Memory B cell (primary cell): Measurements from ENCODE around the gene BBS2.

Experiments used
- ATAC-seq: fragments of 150-1000 bp; cut with Tn5 transposase; 2 replicates; pipeline ENCODE4 v1.10.0; 2021; ENCODE audit warnings: low read depth, mild to moderate bottlenecking, moderate library complexity
- DNase-seq, 2 donors: peaks; one replicate each; pipeline ENCODE4 v3.0.0; 2022; ENCODE audit warnings: low spot score in 2 of 2
- H3K27ac Mint-ChIP-seq: one replicate; pipeline ENCODE4 v1.8.0; 2022; ENCODE audit warnings: mild to moderate bottlenecking, moderate library complexity, mixed read lengths
- H3K27me3 Mint-ChIP-seq: one replicate; pipeline ENCODE4 v1.8.0; 2022; ENCODE audit warnings: mixed read lengths
- H3K36me3 Mint-ChIP-seq: one replicate; pipeline ENCODE4 v1.8.0; 2022; ENCODE audit warnings: mild to moderate bottlenecking, mixed read lengths
- H3K4me1 Mint-ChIP-seq: one replicate; pipeline ENCODE4 v1.8.0; 2022; ENCODE audit warnings: mixed read lengths
- H3K4me3 Mint-ChIP-seq: one replicate; pipeline ENCODE4 v1.8.0; 2022; ENCODE audit warnings: mild to moderate bottlenecking, moderate library complexity, mixed read lengths
- H3K9me3 Mint-ChIP-seq: one replicate; pipeline ENCODE4 v1.8.0; 2022; ENCODE audit warnings: mixed read lengths

BBS2 gene

DNA sequence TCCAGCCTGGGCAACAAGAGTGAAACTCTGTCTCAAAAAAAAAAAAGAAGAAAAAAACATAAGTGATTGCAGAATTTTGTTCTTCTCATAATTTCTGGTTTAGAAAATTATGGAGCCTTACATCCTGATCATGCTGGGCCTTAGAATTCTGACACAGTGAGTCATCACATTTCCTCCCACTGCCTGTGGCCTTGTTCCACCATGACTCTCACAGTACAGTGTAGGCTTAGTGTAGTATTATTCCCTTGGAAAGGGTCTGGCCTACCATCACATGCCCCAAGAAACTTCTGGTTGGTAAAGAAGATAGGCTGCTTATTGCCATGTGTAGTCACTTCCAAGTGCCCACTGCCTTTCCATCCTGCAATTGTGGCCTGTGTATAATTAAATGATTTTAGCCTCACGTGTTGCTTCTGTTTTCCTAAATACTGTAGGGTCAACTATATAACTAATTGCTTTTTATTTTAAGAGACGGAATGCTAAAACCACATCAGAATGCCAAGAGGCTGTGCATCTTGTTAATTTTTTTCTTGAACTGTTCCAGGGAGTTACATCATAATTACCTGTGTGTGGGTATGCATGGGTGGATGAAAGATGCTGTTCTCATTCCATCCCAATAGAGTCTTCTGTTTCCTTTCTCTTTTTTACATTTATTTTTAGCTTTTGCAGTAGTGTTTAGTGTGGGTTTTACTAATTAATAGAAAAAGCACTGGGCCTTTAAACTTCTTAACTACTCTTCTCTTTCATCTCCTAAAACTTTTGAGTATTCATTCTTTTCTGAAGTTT lies 42.5 kb downstream of the BBS2 start:
- Mint-ChIP-seq H3K36me3 (peaks cover 26% of the 10 kb centered on the region), H3K27ac (peak overlapping the region; percentile 55)

DNA sequence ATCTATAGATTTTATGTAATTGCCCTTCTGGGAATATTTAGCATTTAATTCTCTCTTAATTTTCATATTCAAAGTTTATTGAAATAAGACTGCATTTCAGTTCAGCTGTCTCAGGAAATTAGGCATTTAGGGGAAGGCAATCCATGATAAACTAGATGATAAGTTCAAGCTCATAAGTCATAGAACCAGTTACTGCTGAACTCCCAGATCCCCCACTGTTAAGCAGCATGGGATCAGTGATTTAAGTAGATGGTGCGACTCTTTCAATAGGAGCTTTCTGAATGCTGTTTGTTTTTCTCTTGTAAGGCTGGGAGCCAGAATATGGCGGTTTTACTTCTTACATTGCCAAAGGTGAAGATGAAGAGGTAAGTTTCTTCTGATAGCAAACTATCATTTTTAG lies 44.6 kb downstream of the BBS2 start:
- ATAC-seq (no peak), DNase-seq (no peak)
- Mint-ChIP-seq H3K27me3 (no peaks in the 10 kb centered on the region), H3K27ac (no peak overlapping the region), H3K9me3 (no peaks in the 10 kb centered on the region), H3K36me3 (peaks cover 32% of the 10 kb centered on the region), H3K4me1 (no peaks in the 10 kb centered on the region), H3K4me3 (no peak overlapping the region)

More for the DNA sequence above, 42.5 kb downstream of the BBS2 start:
- Mint-ChIP-seq H3K4me1 (no peaks in the 10 kb centered on the region), H3K27me3 (no peaks in the 10 kb centered on the region), H3K4me3 (no peak overlapping the region), H3K9me3 (no peaks in the 10 kb centered on the region)
- ATAC-seq: no peak
- DNase-seq: no peak

DNA sequence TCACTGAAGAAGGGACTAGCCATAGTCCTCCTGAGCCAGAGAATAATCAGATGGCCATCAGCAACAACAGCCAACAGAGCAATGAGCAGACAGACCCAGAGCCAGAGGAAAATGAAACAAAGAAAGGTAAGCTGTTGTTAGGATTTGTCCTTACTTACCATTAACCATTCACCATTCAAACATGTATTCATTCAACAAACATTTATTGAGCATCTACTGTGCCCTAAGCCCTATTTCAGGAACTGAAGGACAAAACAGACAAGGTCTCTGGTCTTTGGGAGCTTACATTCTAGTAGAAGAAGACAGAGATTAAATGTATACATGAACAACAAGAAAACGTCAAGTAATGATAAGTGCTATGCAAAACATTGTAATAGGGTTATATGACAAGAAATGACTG lies 49.2 kb downstream of the BBS2 start:
- no peaks in the 10 kb centered on the region for H3K27me3 Mint-ChIP-seq
- H3K4me3 Mint-ChIP-seq: no peak overlapping the region
- no peak overlapping the region for H3K27ac Mint-ChIP-seq
- no peaks in the 10 kb centered on the region for H3K4me1 Mint-ChIP-seq
- ATAC-seq (no peak), DNase-seq (no peak)
- H3K9me3 Mint-ChIP-seq: no peaks in the 10 kb centered on the region
- H3K36me3 Mint-ChIP-seq: peaks cover 39% of the 10 kb centered on the region

DNA sequence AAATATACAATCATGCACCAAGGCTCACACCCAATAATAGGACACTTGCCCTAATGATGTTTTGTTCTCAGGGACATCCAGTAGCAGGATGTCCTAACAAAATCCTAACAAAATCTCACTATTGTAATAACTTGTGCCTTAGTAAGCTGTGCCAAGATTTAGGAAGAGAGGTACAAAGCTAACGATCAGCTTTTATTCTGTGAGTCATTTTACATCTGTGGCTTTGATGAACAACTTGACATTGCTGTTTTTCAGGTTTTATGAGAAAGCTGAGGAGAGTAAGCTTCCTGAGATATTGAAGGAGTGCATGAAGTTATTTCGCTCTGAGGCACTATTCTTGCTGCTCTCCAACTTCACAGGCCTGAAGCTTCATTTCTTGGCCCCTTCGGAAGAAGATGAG lies 49.6 kb downstream of the BBS2 start:
- Mint-ChIP-seq H3K36me3 (peaks cover 42% of the 10 kb centered on the region), H3K27ac (no peak overlapping the region)

DNA sequence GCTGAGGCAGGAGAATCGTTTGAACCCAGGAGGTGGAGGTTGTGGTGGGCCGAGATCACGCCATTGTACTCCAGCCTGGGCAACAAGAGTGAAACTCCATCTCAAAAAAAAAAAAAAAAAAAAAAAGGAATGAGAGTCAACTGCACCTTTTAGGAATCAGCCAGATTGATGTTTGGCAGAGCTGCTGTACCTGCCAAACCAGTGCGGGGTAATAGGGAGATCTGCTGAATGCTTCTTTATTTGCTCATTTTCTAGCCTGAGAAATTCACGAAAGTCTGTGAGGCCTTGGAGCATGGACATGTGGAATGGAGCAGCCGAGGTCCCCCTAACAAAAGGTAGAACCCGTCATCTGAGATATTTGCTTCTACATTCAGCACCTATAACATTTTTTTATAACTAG lies 50.1 kb downstream of the BBS2 start:
- Mint-ChIP-seq H3K4me1 (no peaks in the 10 kb centered on the region), H3K27ac (no peak overlapping the region), H3K27me3 (no peaks in the 10 kb centered on the region), H3K9me3 (no peaks in the 10 kb centered on the region), H3K4me3 (no peak overlapping the region), H3K36me3 (peaks cover 42% of the 10 kb centered on the region)
- DNase-seq (no peak), ATAC-seq (no peak)

More for the DNA sequence above, 49.6 kb downstream of the BBS2 start:
- Mint-ChIP-seq H3K27me3 (no peaks in the 10 kb centered on the region), H3K9me3 (no peaks in the 10 kb centered on the region), H3K4me3 (no peak overlapping the region), H3K4me1 (no peaks in the 10 kb centered on the region)
- no peak for ATAC-seq
- DNase-seq: no peak

DNA sequence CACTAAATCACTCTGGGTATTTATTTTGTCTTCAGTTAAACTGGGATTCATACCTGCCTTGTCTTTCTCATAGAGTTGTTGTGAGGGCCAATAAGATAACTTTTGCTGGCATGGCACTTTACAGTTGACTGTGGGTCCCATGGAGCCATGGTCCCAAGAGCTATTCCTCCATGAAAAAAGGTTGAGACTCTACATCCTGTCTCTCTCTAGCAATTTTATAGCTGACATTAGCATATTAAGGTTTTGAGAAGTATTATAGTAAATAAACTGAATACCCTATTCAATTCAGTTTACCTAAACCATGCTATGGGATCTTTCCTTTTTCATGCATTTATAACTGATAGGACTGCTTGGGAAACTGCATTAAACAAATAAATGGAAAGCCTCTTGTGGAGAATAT lies 51.0 kb downstream of the BBS2 start:
- H3K4me3 Mint-ChIP-seq: no peak overlapping the region
- ATAC-seq (no peak), DNase-seq (no peak)
- H3K9me3 Mint-ChIP-seq: no peaks in the 10 kb centered on the region
- no peaks in the 10 kb centered on the region for H3K4me1 Mint-ChIP-seq
- peak overlapping the region; percentile 41 for H3K27ac Mint-ChIP-seq
- H3K27me3 Mint-ChIP-seq: no peaks in the 10 kb centered on the region
- H3K36me3 Mint-ChIP-seq: peaks cover 45% of the 10 kb centered on the region

DNA sequence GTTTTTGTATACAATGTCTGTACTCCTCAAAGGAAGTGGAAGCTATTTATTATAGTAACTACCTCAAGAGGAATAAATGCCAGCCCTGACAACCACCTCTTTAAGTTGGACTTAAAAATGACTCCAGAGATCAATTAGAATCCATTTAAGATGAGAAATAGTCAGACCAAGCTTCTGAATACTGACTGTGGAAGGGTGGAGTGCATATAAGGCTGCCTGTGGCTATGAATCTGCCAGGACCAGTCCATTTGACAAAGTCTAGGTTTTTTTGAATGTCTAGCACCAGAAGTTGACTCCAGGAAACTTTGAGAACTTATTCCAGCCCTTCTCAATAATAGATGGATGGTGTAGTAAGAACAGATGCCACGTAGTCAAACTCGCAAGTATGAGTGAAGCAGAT lies 53.5 kb downstream of the BBS2 start:
- Mint-ChIP-seq H3K27ac (no peak overlapping the region), H3K4me3 (no peak overlapping the region), H3K36me3 (peaks cover 41% of the 10 kb centered on the region), H3K9me3 (no peaks in the 10 kb centered on the region), H3K4me1 (no peaks in the 10 kb centered on the region), H3K27me3 (no peaks in the 10 kb centered on the region)
- no peak for ATAC-seq
- no peak for DNase-seq

DNA sequence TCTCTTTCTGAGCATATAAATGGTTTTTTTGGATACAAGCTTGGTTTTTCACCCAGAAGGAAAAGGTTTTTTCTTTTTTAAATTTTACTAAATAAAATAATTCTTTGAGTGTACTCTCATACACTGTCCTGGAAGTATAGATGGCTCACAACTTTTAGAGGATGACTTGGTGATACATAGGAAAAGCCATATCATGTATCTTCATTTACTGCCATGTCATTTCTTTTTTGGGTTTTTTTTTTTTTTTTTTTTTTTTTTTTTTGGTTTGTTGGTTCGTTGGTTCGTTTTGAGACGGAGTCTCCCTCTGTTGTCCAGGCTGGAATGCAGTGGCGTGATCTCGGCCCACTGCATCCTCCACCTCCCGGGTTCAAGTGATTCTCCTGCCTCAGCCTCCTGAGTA lies 56.7 kb downstream of the BBS2 start:
- no peak for ATAC-seq
- Mint-ChIP-seq H3K4me3 (no peak overlapping the region), H3K4me1 (no peaks in the 10 kb centered on the region), H3K27me3 (no peaks in the 10 kb centered on the region), H3K27ac (no peak overlapping the region), H3K9me3 (no peaks in the 10 kb centered on the region), H3K36me3 (peaks cover 32% of the 10 kb centered on the region)
- no peak for DNase-seq

DNA sequence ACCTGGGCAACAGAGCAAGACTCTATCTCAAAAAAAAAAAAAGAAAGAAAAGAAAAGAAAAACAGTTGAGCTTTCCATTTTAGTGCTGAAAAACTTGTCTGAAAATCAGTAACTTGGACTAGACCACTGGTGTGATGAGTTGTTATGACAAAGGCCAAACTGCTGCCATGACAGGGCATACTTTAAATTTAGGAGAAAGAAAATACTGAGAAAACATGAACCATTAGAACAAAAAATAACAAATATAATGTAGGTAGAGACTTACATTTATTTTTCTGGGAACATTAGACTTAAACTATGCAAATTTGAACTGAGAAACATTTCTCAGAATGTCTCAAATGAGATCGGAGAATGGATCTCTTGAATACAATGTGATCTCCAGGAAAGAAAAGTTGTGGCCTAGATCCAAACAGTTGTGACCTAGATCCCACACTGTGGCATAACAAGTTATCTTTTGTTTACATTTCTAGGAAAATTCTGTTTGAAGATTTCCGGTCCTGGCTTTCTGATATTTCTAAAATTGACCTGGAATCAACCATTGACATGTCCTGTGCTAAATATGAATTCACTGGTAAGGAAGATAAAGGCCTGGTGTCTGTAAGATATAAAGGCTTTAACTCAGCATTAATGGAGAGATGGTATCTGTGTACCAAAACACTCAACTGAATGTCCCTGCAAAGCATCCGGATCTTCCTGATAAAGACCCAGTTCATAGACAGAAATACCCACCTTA lies 57.6 kb downstream of the BBS2 start:
- H3K27ac Mint-ChIP-seq: no peak overlapping the region
- H3K9me3 Mint-ChIP-seq: no peaks in the 10 kb centered on the region

DNA sequence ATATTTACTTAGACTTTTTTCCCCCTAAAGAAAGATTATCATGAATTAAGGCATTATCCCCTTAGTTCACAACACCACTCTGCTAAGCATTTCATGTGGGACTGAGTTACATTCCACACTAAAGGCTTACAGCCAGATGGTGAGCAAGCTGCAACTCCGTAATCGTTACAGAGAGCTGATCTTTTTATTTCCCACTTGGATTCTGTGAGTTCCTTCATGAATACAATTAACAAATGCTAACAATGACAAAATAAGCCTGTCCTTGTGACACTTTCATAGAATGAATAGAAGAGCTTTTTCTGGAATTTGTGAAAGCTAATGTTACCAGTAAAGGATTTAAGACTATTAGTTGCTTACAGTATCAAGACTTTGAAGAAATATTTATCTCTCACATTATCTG lies 59.7 kb downstream of the BBS2 start:
- peaks cover 33% of the 10 kb centered on the region for H3K36me3 Mint-ChIP-seq
- ATAC-seq (no peak), DNase-seq (no peak)
- peaks cover 7% of the 10 kb centered on the region for H3K4me1 Mint-ChIP-seq
- no peaks in the 10 kb centered on the region for H3K27me3 Mint-ChIP-seq
- no peak overlapping the region for H3K27ac Mint-ChIP-seq
- H3K4me3 Mint-ChIP-seq: no peak overlapping the region
- no peaks in the 10 kb centered on the region for H3K9me3 Mint-ChIP-seq

More for the DNA sequence above, 57.6 kb downstream of the BBS2 start:
- no peak for DNase-seq
- ATAC-seq: no peak
- H3K27me3 Mint-ChIP-seq: no peaks in the 10 kb centered on the region
- H3K36me3 Mint-ChIP-seq: peaks cover 32% of the 10 kb centered on the region
- no peak overlapping the region for H3K4me3 Mint-ChIP-seq
- H3K4me1 Mint-ChIP-seq: no peaks in the 10 kb centered on the region

DNA sequence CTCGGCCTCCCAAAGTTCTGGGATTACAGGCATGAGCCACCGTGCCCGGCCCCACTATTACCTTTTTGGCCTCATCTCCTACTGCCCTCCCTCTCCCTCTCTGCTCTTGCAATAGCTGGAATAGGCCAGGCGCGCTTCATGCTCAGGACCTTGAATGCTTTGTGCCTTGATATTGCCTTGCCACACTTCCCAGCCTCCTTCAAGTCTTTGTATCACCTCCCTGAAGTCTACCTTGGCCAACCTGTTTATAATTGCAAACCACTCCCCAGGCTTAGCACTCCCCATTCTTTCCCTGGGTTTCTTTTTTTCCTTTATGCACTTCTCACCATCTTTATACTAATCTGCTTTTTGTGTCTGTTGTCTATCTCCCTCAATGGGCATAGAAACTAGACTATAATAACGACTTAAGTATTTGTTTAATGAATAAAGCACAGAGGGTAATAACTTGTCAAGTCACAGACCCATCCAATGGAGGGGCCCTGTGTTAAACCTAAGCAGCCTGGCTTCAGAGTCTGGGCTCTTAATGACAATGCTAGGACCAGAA lies 61.8 kb downstream of the BBS2 start:
- H3K36me3 Mint-ChIP-seq: peaks cover 33% of the 10 kb centered on the region
- no peaks in the 10 kb centered on the region for H3K9me3 Mint-ChIP-seq
- no peak for ATAC-seq
- no peak overlapping the region for H3K27ac Mint-ChIP-seq
- no peak for DNase-seq
- no peak overlapping the region for H3K4me3 Mint-ChIP-seq
- peaks cover 9% of the 10 kb centered on the region for H3K4me1 Mint-ChIP-seq
- no peaks in the 10 kb centered on the region for H3K27me3 Mint-ChIP-seq

DNA sequence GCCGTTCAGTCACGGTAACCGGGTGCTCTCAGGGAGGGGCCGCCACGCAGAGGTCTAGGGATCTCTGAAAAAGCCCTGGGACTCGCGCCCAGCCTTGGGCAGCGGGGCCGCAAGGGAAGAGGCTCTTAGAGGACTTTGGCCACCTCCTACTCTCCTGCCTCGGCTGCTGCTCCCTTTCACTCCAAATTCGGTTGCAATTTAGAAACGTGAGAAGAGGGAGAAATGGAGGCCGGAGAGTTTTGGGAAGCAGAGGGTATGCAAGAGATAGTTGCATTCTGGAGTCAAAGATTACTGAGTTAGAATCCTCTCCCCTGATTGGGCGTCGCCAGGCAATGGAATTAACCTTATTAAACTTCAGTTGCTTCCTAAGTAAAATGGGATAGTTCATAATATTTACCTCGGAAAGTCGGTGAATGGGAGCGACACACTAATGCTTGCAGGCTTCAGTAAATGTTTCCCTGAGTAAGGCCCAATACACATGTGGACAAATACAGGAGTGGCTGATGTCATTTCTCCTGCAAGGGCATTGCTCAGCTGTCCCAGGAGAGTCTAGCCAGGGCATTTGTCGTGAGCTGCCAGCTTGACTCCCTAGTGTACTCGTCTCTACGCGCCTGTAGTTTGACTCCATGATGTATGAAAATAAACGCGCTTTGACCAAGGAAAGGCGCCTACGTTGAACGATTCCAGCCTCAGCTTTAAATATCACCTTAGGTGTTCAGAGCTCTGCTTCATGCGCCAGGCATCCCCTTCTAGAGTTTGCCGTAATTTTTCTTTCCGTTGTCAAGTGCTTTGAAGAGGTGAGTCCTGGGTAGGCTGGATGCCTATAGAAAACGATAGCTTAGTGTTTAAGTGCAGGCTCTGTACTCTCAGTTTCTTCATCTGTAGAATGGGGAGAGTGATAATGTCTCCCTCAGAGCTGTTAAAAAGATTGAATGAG lies 67.8 kb downstream of the BBS2 start:
- no peaks in the 10 kb centered on the region for H3K9me3 Mint-ChIP-seq
- peak overlapping the region; percentile 95 for H3K4me3 Mint-ChIP-seq
- H3K4me1 Mint-ChIP-seq: peaks cover 28% of the 10 kb centered on the region
- H3K27me3 Mint-ChIP-seq: no peaks in the 10 kb centered on the region
- H3K27ac Mint-ChIP-seq: peak overlapping the region; percentile 85
- DNase-seq (no peak), ATAC-seq (peak; percentile 30)
- peaks cover 17% of the 10 kb centered on the region for H3K36me3 Mint-ChIP-seq

DNA sequence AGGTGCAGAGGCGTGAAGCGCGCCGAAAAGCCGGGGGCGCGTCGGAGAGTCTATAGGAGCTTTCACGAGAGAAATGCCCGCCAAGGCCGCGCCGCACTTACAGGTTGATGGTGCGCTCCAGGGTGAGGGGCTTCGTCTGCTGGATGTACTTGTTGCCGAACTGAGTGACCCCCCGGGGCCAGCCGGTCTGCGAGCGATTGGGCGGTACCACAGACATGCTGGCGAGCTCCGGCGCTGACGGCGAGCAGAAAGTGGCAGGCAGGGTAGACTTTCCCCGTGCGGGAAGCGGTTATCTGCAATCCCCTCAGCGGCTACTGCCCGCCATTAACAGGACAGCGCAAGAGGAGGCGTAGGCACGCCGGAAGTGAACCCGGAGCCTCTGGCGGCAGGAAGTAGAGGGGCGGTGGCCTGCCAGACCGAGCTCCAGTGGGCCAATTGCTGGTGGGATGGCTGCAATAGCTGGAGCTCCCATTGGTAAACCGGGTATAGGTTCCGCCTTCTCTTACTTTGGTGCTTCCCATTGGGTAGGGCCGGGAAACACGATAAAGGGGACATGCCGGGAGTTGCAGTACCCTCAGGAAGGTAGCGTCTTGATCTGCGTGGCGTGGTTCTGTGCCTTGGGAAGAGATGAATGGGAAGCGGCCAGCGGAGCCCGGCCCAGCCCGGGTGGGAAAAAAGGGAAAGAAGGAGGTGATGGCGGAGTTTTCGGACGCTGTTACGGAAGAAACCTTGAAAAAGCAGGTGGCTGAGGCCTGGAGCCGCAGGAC lies 68.7 kb downstream of the BBS2 start, which contains the start of the genes NUDT21 and OGFOD1:
Gene NUDT21 (minus strand): TSS at position 347 of the 767 bp plus-strand sequence. CDS start 130 bp downstream, at position 217.
Gene OGFOD1 (plus strand): TSS at position 569 of the 767 bp plus-strand sequence. CDS start 59 bp downstream, at position 628.
- Mint-ChIP-seq H3K27me3 (no peaks in the 10 kb centered on the region), H3K9me3 (no peaks in the 10 kb centered on the region), H3K4me3 (peak within 1 kb of the TSS; percentile 95), H3K27ac (peak within 1 kb of the TSS; percentile 85), H3K36me3 (peaks cover 14% of the 10 kb centered on the region), H3K4me1 (peaks cover 26% of the 10 kb centered on the region)
- ATAC-seq: peak; percentile 97
- peak; percentile 72 to 88 for DNase-seq
